ENCODE data around the gene ST3GAL3. TPM values are rescaled to one million over a fixed set of nuclear protein-coding genes. Genes with fewer than 3 reads are reported as not detected.

The ST3GAL3 gene
- total RNA-seq, 4 donors from 2014 or later: 4.4 to 19.0 (median 6.1) TPM

DNA sequence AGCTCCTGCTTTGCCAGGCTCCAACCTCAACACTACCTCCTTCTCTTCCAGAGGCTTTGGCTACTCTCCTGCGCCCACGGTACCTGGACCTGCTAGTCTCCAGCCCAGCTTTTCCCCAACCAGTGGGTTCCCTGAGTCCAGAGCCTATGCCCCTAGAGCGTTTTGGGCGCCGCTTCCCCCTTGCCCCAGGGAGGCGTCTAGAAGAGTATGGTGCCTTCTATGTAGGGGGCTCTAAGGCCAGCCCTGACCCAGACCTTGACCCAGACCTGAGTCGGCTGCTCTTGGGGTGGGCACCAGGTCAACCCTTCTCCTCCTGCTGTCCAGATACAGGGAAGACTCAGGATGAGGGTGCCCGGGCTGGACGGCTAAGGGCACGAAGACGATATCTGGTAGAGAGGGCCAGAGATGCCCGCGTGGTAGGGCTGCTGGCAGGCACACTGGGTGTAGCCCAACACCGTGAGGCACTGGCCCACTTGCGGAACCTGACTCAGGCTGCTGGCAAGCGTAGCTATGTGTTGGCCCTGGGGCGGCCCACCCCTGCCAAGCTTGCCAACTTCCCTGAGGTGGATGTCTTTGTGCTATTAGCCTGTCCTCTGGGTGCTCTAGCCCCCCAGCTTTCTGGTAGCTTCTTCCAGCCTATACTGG lies 264.1 kb downstream of the ST3GAL3 start:
- Histone ChIP-seq H3K36me3 (peaks cover 0 to 10% (median 0%) of the 10 kb centered on the region in 3 donors), H3K4me1 (peaks cover 7 to 21% (median 13%) of the 10 kb centered on the region in 4 donors), H3K27me3 (no peaks in the 10 kb centered on the region), H3K9me3 (no peaks in the 10 kb centered on the region), H3K27ac (no peak overlapping the region), H3K4me3 (no peak overlapping the region)
- TF ChIP-seq POLR2A (IDR thresholded peaks at IDR 0.05): no peak
- TF ChIP-seq, protein P1, sequence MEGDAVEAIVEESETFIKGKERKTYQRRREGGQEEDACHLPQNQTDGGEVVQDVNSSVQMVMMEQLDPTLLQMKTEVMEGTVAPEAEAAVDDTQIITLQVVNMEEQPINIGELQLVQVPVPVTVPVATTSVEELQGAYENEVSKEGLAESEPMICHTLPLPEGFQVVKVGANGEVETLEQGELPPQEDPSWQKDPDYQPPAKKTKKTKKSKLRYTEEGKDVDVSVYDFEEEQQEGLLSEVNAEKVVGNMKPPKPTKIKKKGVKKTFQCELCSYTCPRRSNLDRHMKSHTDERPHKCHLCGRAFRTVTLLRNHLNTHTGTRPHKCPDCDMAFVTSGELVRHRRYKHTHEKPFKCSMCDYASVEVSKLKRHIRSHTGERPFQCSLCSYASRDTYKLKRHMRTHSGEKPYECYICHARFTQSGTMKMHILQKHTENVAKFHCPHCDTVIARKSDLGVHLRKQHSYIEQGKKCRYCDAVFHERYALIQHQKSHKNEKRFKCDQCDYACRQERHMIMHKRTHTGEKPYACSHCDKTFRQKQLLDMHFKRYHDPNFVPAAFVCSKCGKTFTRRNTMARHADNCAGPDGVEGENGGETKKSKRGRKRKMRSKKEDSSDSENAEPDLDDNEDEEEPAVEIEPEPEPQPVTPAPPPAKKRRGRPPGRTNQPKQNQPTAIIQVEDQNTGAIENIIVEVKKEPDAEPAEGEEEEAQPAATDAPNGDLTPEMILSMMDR (IDR thresholded peaks at IDR 0.05): no peak
- DNase-seq: peak in 1 of 3 donors; percentile 41

DNA sequence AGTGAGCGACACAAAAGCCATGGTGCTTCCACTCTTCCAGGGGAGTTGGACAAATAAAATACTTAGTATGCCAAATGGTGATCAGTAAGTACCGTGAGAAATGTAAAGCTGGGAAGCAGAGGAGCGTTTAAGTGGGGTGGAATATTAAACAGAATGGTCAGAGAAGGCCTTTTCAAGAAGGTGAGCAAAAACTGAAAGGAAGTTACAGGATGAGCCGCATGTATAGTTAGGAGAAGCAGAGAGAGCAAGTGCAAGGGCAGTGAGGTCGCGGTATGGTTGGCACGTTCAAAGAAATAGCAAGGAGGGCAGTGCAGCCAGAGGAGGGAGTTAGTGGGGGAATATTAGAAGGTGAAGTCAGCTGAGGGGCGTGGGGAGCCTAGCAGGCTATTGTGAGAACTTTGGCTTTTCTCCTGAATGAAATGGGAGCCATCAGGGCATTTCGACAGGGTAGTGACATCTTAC lies 266.7 kb downstream of the ST3GAL3 start:
- H3K9me3 ChIP-seq: no peaks in the 10 kb centered on the region
- H3K4me3 ChIP-seq: peak overlapping the region; percentile 81 to 98 (median 84)
- peaks cover 8 to 45% (median 14%) of the 10 kb centered on the region in 4 donors for H3K4me1 ChIP-seq
- TF ChIP-seq POLR2A (IDR thresholded peaks at IDR 0.05): no peak
- TF ChIP-seq, protein P1 (IDR thresholded peaks at IDR 0.05): no peak
- no peaks in the 10 kb centered on the region for H3K27me3 ChIP-seq
- peak overlapping the region; percentile 92 to 98 (median 94) for H3K27ac ChIP-seq
- peak in 1 of 3 donors; percentile 27 for DNase-seq
- H3K36me3 ChIP-seq: peaks cover 0 to 25% (median 0%) of the 10 kb centered on the region in 3 donors

DNA sequence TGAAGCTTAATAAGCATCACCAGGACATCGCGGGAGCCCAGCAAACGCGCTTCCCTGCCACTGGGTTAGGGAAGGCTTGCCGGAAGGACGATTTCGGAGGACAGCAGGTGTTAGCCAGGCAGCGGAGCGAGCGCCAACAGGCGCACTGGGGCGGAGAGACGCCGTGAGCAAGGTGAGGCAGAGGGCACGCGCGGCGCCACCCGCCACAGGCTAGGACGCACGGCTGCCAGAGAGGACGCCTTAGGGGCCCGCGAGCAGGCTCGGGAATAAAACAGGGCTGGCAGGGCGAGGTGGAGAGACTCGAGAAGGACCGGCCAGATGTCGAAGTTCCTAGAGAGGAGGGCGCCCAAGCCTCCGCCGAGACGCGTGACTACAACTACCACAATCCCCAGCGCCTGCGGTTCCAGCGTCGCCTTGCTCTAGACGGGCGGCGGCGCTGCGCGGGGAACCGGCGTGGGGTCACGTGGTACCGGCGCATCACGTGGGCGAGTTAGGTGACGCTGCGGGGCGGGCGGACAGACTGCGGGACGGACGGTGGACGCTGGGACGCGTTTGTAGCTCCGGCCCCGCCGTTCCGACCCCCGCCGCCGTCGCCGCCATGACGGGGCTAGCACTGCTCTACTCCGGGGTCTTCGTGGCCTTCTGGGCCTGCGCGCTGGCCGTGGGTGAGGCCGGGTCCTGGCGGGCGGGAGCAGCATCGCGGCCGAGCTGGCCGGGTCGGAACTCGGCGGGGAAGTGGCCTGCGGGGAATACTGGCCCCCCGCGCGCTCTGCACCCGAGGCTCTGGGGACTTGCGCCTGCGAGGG lies 267.3 kb downstream of the ST3GAL3 start, which contains the start of gene ATP6V0B:
ATP6V0B (plus strand) TSS at position 518 of the 806 bp plus-strand sequence; CDS start at position 599, 81 bp downstream.
- H3K36me3 ChIP-seq: peaks cover 0 to 25% (median 0%) of the 10 kb centered on the region in 3 donors
- peaks cover 9 to 48% (median 15%) of the 10 kb centered on the region in 4 donors for H3K4me1 ChIP-seq
- H3K9me3 ChIP-seq: no peaks in the 10 kb centered on the region
- peak; percentile 98 to 99 (median 98) for DNase-seq
- H3K27me3 ChIP-seq: no peaks in the 10 kb centered on the region
- peak within 1 kb of the TSS; percentile 92 to 98 (median 94) for H3K27ac ChIP-seq
- peak; percentile 83 to 88 for TF ChIP-seq POLR2A (IDR thresholded peaks at IDR 0.05)
- TF ChIP-seq, protein P1 (IDR thresholded peaks at IDR 0.05): peak in 4 of 6 experiments; percentile 35 to 58 (median 51)
- peak within 1 kb of the TSS; percentile 81 to 98 (median 84) for H3K4me3 ChIP-seq

DNA sequence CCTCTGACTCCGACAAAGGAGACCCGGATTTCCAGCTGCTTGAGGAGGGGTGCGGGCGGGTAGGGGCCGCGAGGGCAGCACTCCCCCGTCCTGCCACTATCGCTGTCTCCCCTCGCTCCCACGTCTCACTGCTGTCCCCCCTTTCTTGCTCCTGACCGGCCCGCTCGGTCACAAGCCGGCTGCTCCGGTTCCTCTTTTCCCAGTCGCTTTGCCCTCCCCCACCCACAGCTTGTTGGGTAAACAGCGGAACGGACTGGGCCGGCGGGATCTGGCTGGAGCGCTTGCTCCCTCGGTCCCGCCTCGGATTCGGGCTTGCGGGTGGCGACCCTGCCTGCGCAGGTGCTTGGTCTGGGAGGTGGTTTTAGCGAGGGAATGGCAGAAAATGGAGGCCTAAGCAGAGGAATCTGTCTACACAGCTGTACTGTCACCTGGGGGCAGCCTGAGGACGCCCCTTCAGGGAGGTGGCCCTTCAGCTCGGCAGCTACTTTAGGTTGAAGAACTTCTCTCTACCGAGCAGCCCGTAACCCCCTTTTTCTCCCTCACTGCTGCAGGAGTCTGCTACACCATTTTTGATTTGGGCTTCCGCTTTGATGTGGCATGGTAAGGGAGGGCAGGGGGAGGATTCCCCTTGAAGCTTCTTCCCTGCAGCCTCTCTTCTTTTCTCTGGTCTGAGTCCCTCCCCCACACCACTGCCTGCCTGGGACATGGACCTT lies 268.1 kb downstream of the ST3GAL3 start:
- peak; percentile 73 to 82 (median 75) for DNase-seq

More for the DNA sequence above, 268.1 kb downstream of the ST3GAL3 start:
- Histone ChIP-seq H3K36me3 (peaks cover 0 to 25% (median 0%) of the 10 kb centered on the region in 3 donors), H3K27me3 (no peaks in the 10 kb centered on the region), H3K9me3 (no peaks in the 10 kb centered on the region), H3K4me3 (peak overlapping the region; percentile 81 to 98 (median 84)), H3K27ac (peak overlapping the region; percentile 92 to 98 (median 94)), H3K4me1 (peaks cover 10 to 53% (median 17%) of the 10 kb centered on the region in 4 donors)
- no peak for TF ChIP-seq POLR2A (IDR thresholded peaks at IDR 0.05)
- TF ChIP-seq, protein P1 (IDR thresholded peaks at IDR 0.05): no peak

Data from Peyer's patch (tissue), 4 donors.